ENCODE measurements around the gene TPCN1.

DNA sequence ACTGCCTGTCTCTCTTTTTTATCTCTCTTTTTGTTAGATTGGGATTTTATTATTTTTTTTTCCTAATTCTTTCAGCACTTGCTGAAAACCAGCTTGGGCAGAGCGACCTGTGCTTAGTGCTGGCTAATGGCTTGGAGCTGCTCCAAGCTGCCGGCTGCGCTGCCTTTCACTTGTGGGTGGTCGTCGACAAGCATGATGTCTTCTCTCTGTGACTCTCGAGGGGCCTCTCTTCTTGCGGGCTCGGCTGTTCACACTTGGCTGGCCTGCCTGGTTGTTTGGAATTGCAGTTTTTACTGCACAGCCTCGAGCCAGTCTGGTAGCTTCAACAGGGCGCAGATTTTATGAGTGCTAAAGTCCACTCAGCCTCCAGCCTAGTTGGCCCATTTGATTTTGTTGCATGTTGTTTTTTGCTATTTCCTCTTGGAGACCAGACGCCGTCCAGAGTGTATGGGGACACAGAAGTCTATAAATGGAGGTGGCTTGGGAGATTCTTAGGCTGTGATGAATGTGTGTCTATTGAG is 18.6 kb downstream of the TPCN1 start:
- TF ChIP-seq, protein P1, sequence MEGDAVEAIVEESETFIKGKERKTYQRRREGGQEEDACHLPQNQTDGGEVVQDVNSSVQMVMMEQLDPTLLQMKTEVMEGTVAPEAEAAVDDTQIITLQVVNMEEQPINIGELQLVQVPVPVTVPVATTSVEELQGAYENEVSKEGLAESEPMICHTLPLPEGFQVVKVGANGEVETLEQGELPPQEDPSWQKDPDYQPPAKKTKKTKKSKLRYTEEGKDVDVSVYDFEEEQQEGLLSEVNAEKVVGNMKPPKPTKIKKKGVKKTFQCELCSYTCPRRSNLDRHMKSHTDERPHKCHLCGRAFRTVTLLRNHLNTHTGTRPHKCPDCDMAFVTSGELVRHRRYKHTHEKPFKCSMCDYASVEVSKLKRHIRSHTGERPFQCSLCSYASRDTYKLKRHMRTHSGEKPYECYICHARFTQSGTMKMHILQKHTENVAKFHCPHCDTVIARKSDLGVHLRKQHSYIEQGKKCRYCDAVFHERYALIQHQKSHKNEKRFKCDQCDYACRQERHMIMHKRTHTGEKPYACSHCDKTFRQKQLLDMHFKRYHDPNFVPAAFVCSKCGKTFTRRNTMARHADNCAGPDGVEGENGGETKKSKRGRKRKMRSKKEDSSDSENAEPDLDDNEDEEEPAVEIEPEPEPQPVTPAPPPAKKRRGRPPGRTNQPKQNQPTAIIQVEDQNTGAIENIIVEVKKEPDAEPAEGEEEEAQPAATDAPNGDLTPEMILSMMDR (IDR thresholded peaks at IDR 0.05), result no peak
- TF ChIP-seq POLR2A (IDR thresholded peaks at IDR 0.05), result no peak
